AG09309 (cell line): Measurements from ENCODE around the gene SAPCD2.

Source experiments
- DNase-seq: peaks from one replicate; pipeline ENCODE4 v3.0.0-alpha.2; 2010; ENCODE audit warnings: low read depth
- H3K4me3 ChIP-seq: 2 replicates; pipeline ENCODE4 v1.5.1; 2011; ENCODE audit warnings: mild to moderate bottlenecking, low read depth, low read length, moderate library complexity; ENCODE audit not compliant: control insufficient read depth
- TF ChIP-seq, protein P1 (sequence below): IDR thresholded peaks from 2 replicates; pipeline ENCODE4 v1.5.1; 2011; ENCODE audit warnings: mild to moderate bottlenecking, low read depth, low read length, inconsistent platforms; ENCODE audit not compliant: insufficient read depth, control insufficient read depth; ENCODE audit errors: missing control alignments

The SAPCD2 gene

DNA sequence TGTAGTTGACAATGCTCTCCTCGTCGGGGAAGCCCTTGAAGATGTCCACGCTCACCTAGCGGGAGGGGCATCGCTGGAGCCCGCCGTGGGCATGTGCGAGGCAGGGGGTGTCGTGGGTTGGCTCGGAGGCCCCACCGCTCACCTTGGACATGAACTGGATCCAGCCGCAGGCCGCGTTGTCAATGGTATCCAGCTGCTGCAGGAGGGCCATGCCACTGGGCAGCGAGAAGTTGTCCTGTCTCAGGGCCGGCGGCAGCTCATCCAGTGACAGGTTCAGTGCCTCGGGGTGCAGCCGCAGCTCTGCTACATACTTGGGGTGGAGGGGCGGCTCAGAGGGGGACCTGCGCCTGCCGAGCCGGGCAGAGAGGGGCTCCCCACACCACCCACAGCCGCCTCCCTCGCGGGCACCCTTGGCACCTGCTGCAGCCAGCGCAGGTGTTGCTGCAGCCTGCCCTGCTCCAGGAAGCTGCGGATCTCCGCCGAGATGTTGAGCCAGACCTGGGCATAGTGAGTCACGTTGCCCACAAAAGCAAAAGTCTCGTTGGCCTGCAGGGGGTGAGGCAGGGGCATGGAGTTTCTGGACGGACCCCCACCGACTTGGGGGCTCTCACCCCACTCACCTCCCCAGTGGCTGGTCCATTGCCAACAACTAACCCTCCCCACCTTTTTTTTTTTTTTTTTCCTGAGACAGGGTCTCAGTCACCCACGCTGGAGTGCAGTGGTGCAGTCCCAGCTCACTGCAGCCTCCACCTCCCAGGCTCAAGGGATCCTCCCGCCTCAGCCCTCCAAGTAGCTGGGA, 51.4 kb downstream of the SAPCD2 start:
- DNase-seq = no peak
- no peak overlapping the region for H3K4me3 ChIP-seq
- TF ChIP-seq, protein P1, sequence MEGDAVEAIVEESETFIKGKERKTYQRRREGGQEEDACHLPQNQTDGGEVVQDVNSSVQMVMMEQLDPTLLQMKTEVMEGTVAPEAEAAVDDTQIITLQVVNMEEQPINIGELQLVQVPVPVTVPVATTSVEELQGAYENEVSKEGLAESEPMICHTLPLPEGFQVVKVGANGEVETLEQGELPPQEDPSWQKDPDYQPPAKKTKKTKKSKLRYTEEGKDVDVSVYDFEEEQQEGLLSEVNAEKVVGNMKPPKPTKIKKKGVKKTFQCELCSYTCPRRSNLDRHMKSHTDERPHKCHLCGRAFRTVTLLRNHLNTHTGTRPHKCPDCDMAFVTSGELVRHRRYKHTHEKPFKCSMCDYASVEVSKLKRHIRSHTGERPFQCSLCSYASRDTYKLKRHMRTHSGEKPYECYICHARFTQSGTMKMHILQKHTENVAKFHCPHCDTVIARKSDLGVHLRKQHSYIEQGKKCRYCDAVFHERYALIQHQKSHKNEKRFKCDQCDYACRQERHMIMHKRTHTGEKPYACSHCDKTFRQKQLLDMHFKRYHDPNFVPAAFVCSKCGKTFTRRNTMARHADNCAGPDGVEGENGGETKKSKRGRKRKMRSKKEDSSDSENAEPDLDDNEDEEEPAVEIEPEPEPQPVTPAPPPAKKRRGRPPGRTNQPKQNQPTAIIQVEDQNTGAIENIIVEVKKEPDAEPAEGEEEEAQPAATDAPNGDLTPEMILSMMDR = no peak

DNA sequence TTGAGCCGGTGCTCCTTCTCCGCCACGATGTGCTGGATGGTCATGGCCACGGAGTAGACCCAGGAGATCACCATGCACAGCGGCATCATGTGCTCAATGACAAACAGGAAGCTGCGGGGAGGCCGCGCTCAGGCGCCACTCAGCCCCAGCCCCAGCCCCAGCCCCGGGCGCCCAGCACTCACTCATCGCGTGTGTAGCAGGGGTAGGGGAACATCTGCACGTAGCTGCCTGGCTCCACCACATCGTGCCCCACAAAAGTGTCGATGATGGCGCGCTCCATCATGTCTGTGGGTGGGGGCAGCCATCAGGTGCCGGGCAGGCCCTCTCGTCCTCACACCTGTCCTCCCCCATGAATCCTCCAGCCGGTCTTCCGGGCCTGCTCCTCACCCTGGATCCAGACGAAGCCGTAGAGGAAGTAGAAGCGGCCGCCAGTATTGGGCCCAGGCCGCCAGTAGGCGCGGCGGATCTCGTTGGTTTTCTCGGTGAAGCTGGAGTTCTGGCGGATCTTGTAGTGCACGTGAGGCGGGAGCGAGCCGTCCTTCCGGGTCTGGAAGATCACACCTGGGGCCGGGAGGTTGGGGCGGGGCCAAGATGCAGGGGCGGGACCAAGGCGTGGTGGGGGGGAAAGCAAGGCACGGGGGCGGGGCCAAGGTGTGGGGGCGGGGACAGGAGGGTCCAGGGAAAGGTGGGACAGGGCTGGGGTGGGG, 52.4 kb downstream of the SAPCD2 start:
- DNase-seq = no peak
- H3K4me3 ChIP-seq = no peak overlapping the region
- TF ChIP-seq, protein P1 = no peak

DNA sequence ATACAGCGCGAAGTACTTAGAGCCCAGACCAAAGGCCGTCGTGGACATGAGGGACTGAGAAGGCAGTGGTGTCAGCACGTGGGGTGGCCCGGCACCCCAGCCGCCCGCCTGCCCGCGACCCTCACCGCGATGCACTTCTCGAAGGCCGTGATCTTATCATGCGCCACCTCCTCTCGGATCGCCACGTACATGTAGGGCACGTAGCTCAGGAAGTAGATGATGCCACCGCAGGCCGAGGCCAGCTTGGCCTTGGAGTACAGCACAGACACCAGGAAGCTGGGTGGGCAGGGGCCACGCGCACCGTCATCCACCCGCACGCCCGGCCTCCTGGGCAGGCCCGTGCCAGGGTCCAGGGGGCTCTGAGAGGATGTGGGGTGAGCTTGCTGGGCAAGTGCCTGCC, 53.3 kb downstream of the SAPCD2 start:
- TF ChIP-seq, protein P1 = no peak
- DNase-seq = no peak
- no peak overlapping the region for H3K4me3 ChIP-seq

DNA sequence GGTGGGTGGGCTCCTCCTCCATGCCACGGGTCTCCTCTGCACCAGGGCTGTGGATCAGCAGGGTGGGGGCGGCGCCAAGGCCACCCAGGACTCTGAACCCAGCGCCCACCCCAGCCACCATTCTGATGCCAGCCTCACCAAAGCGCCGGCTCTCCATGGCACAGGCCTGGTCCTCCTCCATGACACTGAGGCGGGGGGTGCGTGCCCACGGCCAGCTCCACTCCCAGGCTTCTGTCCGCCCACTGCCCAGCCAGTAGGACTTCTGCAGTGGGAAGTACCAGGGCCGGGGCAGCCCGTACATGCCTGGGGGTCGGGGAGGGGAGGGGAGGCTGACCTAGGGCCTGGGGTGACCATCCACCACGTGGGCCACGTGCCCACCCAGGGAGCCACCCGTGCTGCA, 53.9 kb downstream of the SAPCD2 start:
- H3K4me3 ChIP-seq = no peak overlapping the region
- no peak for DNase-seq
- TF ChIP-seq, protein P1 = no peak

DNA sequence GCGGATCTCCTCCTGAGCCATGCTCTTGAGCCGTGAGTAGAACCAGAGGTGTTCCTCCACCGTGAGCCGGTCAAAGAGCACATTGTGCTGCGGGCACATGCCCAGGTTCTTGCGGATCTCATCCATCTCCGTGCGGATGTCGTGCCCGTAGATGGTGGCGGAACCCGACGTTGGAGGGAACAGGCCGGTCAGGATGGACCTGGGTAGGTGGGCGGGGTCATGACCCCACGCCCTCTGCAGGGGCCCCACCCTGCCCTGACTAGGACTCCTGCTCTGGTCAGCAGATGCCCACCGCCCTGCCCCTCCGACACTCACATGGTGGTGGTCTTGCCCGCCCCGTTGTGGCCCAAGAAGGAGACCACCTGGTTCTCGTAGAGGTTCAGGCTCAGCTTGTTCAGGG, 54.4 kb downstream of the SAPCD2 start:
- H3K4me3 ChIP-seq = no peak overlapping the region
- DNase-seq = no peak
- TF ChIP-seq, protein P1 = no peak

DNA sequence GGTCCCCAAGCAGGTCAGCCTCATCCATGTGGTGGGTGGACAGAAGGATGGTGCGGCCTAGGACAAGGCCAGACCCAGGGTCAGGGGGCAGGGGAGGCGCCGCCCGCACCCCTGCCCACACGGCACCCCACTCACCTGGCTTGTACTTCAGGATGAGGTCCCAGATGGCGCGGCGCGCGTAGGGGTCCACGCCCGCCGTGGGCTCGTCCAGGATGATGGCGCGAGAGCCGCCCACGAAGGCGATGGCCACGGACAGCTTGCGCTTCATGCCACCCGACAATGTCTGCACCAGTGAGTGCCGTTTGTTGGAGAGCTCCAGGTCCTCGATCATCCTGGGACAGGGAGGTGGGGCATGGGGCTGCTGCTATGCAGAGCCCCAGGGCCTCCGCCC, 54.8 kb downstream of the SAPCD2 start:
- no peak overlapping the region for H3K4me3 ChIP-seq
- DNase-seq = no peak
- TF ChIP-seq, protein P1 = no peak
